Immature natural killer cell (primary cell): ENCODE results near the gene SBK3. TPM values are rescaled to one million over a fixed set of nuclear protein-coding genes. Genes with fewer than 3 reads are reported as not detected.

Experiments
- DNase-seq, 3 donors: peaks; one replicate each; pipeline ENCODE4 v3.0.0; 2022; ENCODE audit warnings: mixed read lengths in 1 of 3
- H3K27ac Mint-ChIP-seq, 6 donors: one replicate each; pipeline ENCODE4 v1.8.0; 2020; ENCODE audit warnings: mixed read lengths in 6 of 6, mild to moderate bottlenecking in 5 of 6, inconsistent platforms in 4 of 6, moderate library complexity in 3 of 6
- H3K27me3 Mint-ChIP-seq, 3 donors: one replicate each; pipeline ENCODE4 v1.8.0; 2020 to 2021; ENCODE audit warnings: low read depth in 3 of 3, mild to moderate bottlenecking in 3 of 3, mixed read lengths in 3 of 3, moderate library complexity in 3 of 3, inconsistent platforms in 1 of 3
- H3K36me3 Mint-ChIP-seq, 3 donors: one replicate each; pipeline ENCODE4 v1.8.0; 2020; ENCODE audit warnings: mixed read lengths in 3 of 3, inconsistent platforms in 2 of 3, mild to moderate bottlenecking in 2 of 3
- H3K4me1 Mint-ChIP-seq, 2 donors: one replicate each; pipeline ENCODE4 v1.8.0; 2020; ENCODE audit warnings: inconsistent platforms in 2 of 2, mild to moderate bottlenecking in 2 of 2, mixed read lengths in 2 of 2, moderate library complexity in 1 of 2
- H3K4me3 Mint-ChIP-seq, 5 donors: one replicate each; pipeline ENCODE4 v1.8.0; 2020; ENCODE audit warnings: mild to moderate bottlenecking in 5 of 5, mixed read lengths in 5 of 5, inconsistent platforms in 3 of 5, moderate library complexity in 3 of 5
- H3K9me3 Mint-ChIP-seq, 6 donors: one replicate each; pipeline ENCODE4 v1.8.0; 2020; ENCODE audit warnings: mild to moderate bottlenecking in 6 of 6, mixed read lengths in 6 of 6, inconsistent platforms in 4 of 6, moderate library complexity in 3 of 6
- polyA plus RNA-seq, 3 donors: library from polyadenylated mRNA; unstranded; fragments of 300-500 nt; fragmentation: Illumina TruSeq; gene quantifications; one replicate each; pipeline ENCODE4 v1.2.3, GENCODE V29; 2021

SBK3 gene
- polyA plus RNA-seq, 3 donors from 2014 or later: not detected

- no peaks in the 10 kb centered on the region for H3K4me1 Mint-ChIP-seq
- H3K36me3 Mint-ChIP-seq: no peaks in the 10 kb centered on the region
- no peak for DNase-seq
- H3K9me3 Mint-ChIP-seq: no peaks in the 10 kb centered on the region
- peaks cover 0 to 12% (median 0%) of the 10 kb centered on the region in 3 donors for H3K27me3 Mint-ChIP-seq
- no peak overlapping the region for H3K27ac Mint-ChIP-seq
- H3K4me3 Mint-ChIP-seq: no peak overlapping the region
These were observed 9.4 kb upstream of the SBK3 start for GRCh38 chr19:55554741-55555152.

GRCh38 chr19:55554302-55554701 lies 9.0 kb upstream of the SBK3 start:
- no peaks in the 10 kb centered on the region for H3K9me3 Mint-ChIP-seq
- H3K4me3 Mint-ChIP-seq: no peak overlapping the region
- H3K36me3 Mint-ChIP-seq: no peaks in the 10 kb centered on the region
- no peaks in the 10 kb centered on the region for H3K4me1 Mint-ChIP-seq
- no peak overlapping the region for H3K27ac Mint-ChIP-seq
- peaks cover 0 to 12% (median 0%) of the 10 kb centered on the region in 3 donors for H3K27me3 Mint-ChIP-seq
- no peak for DNase-seq

- Mint-ChIP-seq H3K4me3 (no peak overlapping the region), H3K27me3 (peaks cover 0 to 12% (median 0%) of the 10 kb centered on the region in 3 donors), H3K9me3 (no peaks in the 10 kb centered on the region), H3K4me1 (no peaks in the 10 kb centered on the region), H3K36me3 (no peaks in the 10 kb centered on the region), H3K27ac (no peak overlapping the region)
- no peak for DNase-seq
These were observed 8.2 kb upstream of the SBK3 start for GRCh38 chr19:55553217-55554182.

DNA sequence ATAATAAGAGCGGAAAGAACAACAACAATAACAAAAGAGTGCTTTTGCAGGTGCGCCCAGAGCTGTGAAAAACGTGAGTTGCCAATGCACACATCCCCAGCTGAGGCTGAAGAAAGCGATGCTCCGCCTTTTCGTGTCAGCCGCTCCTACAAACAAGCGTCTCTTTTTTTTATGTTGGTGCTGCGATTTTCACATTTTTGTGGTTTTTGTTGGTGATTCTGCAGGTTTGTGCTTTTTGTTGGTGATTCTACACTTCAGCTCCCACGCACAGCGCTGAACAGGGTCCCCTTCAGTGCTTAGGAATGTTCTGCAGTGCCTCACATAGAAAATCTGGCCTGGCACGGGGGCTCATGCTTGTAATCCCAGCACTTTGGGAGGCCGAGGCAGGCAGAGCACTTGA lies 7.3 kb upstream of the SBK3 start:
- H3K36me3 Mint-ChIP-seq: no peaks in the 10 kb centered on the region
- no peak for DNase-seq
- no peak overlapping the region for H3K4me3 Mint-ChIP-seq
- H3K9me3 Mint-ChIP-seq: no peaks in the 10 kb centered on the region
- H3K4me1 Mint-ChIP-seq: no peaks in the 10 kb centered on the region
- no peak overlapping the region for H3K27ac Mint-ChIP-seq
- H3K27me3 Mint-ChIP-seq: peaks cover 0 to 14% (median 2%) of the 10 kb centered on the region in 3 donors

DNA sequence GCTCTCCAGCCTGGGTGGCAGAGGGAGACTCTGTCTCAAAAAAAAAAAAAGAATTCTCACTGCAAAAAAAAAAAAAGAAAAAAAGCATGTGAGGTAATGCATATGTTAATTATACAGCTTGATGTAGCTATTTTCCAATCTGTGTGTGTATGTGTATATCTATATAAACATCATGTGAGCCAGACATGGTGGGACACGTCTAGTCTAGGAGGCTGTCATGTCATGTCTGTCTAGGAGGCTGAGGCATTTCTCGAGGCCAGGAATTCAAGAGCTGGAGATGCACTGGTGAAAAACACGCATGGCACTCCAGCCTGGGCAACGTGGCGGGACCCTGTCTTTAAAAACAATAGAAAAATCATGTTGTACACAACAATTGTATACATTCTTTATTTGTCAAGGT lies 6.9 kb upstream of the SBK3 start:
- no peak for DNase-seq
- no peak overlapping the region for H3K4me3 Mint-ChIP-seq
- peaks cover 0 to 14% (median 2%) of the 10 kb centered on the region in 3 donors for H3K27me3 Mint-ChIP-seq
- no peaks in the 10 kb centered on the region for H3K4me1 Mint-ChIP-seq
- H3K36me3 Mint-ChIP-seq: no peaks in the 10 kb centered on the region
- H3K27ac Mint-ChIP-seq: no peak overlapping the region
- H3K9me3 Mint-ChIP-seq: no peaks in the 10 kb centered on the region

- H3K4me3 Mint-ChIP-seq: no peak overlapping the region
These were observed 4.9 kb upstream of the SBK3 start for GRCh38 chr19:55550321-55550650.

GRCh38 chr19:55549500-55550320 lies 4.4 kb upstream of the SBK3 start:
- Mint-ChIP-seq H3K9me3 (no peaks in the 10 kb centered on the region), H3K27ac (no peak overlapping the region), H3K36me3 (no peaks in the 10 kb centered on the region), H3K27me3 (peaks cover 2 to 19% (median 3%) of the 10 kb centered on the region in 3 donors), H3K4me3 (no peak overlapping the region), H3K4me1 (no peaks in the 10 kb centered on the region)
- DNase-seq: no peak

More at GRCh38 chr19:55550321-55550650, 4.9 kb upstream of the SBK3 start:
- DNase-seq: no peak
- no peak overlapping the region for H3K27ac Mint-ChIP-seq
- no peaks in the 10 kb centered on the region for H3K36me3 Mint-ChIP-seq
- H3K9me3 Mint-ChIP-seq: no peaks in the 10 kb centered on the region
- H3K27me3 Mint-ChIP-seq: peaks cover 2 to 17% (median 3%) of the 10 kb centered on the region in 3 donors
- H3K4me1 Mint-ChIP-seq: no peaks in the 10 kb centered on the region

- H3K27me3 Mint-ChIP-seq: peaks cover 2 to 18% (median 6%) of the 10 kb centered on the region in 3 donors
- H3K4me3 Mint-ChIP-seq: no peak overlapping the region
- H3K36me3 Mint-ChIP-seq: no peaks in the 10 kb centered on the region
- no peaks in the 10 kb centered on the region for H3K9me3 Mint-ChIP-seq
- DNase-seq: no peak
- H3K27ac Mint-ChIP-seq: no peak overlapping the region
- H3K4me1 Mint-ChIP-seq: no peaks in the 10 kb centered on the region
These were observed 1.7 kb upstream of the SBK3 start for GRCh38 chr19:55546822-55547614.

DNA sequence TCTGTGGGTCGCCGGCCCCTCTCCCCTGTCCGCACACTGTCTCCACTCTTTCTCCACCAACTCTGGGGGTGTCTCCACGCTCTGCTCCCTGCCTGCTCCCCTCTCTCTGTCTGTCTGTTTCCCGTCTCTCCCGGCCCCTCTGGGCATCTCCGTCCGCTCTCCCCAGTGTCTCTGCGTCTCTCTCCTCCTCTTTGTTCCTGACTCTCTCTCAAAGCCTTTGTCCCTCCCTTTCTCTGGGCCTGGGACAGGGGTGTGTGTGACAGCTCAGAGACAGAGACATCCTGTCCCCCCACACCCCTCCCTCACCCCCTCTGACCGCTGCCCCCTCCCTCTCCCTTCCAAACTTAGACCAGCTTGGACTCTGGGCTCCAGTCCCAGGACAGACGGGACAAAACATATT lies 668 bp upstream of the SBK3 start:
- DNase-seq: no peak
- Mint-ChIP-seq H3K36me3 (no peaks in the 10 kb centered on the region), H3K4me1 (no peaks in the 10 kb centered on the region), H3K9me3 (no peaks in the 10 kb centered on the region), H3K27me3 (peaks cover 2 to 18% (median 6%) of the 10 kb centered on the region in 3 donors), H3K27ac (no peak overlapping the region), H3K4me3 (no peak overlapping the region)

- Mint-ChIP-seq H3K4me1 (no peaks in the 10 kb centered on the region), H3K4me3 (no peak overlapping the region), H3K27me3 (peaks cover 2 to 15% (median 6%) of the 10 kb centered on the region in 3 donors), H3K27ac (no peak overlapping the region), H3K36me3 (no peaks in the 10 kb centered on the region), H3K9me3 (no peaks in the 10 kb centered on the region)
- DNase-seq: no peak
These were observed 435 bp downstream of the SBK3 start for GRCh38 chr19:55544776-55545439.

- Mint-ChIP-seq H3K27ac (no peak overlapping the region), H3K27me3 (peaks cover 2 to 15% (median 6%) of the 10 kb centered on the region in 3 donors), H3K4me1 (no peaks in the 10 kb centered on the region), H3K9me3 (no peaks in the 10 kb centered on the region), H3K4me3 (no peak overlapping the region), H3K36me3 (no peaks in the 10 kb centered on the region)
- DNase-seq: no peak
These were observed 1.3 kb downstream of the SBK3 start for GRCh38 chr19:55544014-55544413.

DNA sequence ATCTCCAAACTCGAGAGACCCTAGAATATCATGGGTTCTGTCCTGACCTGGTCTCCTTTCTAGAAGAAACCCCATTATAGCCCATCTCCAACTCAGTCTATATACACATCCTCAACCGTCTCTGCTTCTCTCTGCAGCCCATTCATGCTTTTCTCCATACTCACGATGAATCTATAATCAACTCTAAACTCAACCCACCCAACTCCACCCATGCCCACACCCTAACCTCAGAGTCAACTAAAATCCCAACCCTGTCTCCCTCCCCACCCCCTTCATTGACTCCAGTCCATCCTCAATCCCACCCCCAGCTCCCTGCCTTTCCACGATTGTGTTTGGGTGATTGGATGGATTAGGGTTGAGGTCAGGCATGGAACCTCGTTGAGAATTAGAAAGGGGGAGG lies 1.8 kb downstream of the SBK3 start:
- no peak for DNase-seq
- H3K27ac Mint-ChIP-seq: no peak overlapping the region
- H3K27me3 Mint-ChIP-seq: peaks cover 2 to 15% (median 6%) of the 10 kb centered on the region in 3 donors
- no peak overlapping the region for H3K4me3 Mint-ChIP-seq
- H3K36me3 Mint-ChIP-seq: no peaks in the 10 kb centered on the region
- H3K4me1 Mint-ChIP-seq: no peaks in the 10 kb centered on the region
- H3K9me3 Mint-ChIP-seq: no peaks in the 10 kb centered on the region

DNA sequence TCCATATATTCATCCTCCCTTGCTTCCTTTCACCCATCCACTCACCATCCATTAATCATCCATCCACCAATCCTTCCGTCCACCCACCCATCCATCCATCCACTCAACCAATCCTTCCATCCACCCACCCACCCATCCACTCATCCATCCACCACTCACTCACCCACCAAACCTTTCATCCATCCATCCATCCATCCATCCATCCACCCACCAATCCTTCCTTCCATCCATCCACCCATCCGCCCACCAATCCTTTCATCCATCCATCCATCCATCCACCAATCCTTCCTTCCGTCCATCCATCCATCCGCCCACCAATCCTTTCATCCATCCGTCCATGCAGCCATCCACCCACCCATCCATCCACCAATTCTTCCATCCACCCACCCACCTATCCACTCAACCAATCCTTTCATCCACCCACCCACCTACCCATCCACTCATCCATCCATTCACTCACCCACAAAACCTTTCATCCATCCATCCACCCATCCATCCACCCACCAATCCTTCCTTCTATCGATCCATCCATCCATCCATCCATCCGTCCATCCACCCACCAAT lies 3.0 kb downstream of the SBK3 start:
- Mint-ChIP-seq H3K36me3 (no peaks in the 10 kb centered on the region), H3K27me3 (peaks cover 2 to 9% (median 4%) of the 10 kb centered on the region in 3 donors), H3K9me3 (no peaks in the 10 kb centered on the region), H3K4me1 (no peaks in the 10 kb centered on the region), H3K4me3 (no peak overlapping the region), H3K27ac (no peak overlapping the region)
- DNase-seq: no peak
